Astrocyte (in vitro differentiated cells and primary cell): ENCODE results near the gene LRRTM4. TPM values are rescaled to one million over a fixed set of nuclear protein-coding genes. Genes with fewer than 3 reads are reported as not detected.
"Not testable (repeated sequence)": the region's sequence is repeated elsewhere in the genome, so short reads cannot be mapped to it uniquely, and the experiment has no call there.

Source experiments
- DNase-seq: peaks from one replicate; pipeline ENCODE4 v3.0.0-alpha.2; 2010; ENCODE audit warnings: low read depth
- FAIRE-seq: peaks from 2 replicates; lab custom pipeline; 2011; peaks lifted over from hg19 to GRCh38; lab: Jason Lieb, UNC
- H2AFZ ChIP-seq: 2 replicates; pipeline ENCODE4 v1.6.0; 2012; ENCODE audit warnings: low read depth, low read length, inconsistent platforms
- H3K27ac ChIP-seq: 2 replicates; pipeline ENCODE4 v1.5.1; 2011; ENCODE audit warnings: low read depth, low read length, inconsistent platforms
- H3K27me3 ChIP-seq: 2 replicates; pipeline ENCODE4 v1.6.0; 2011; ENCODE audit warnings: low read length, inconsistent platforms; ENCODE audit not compliant: insufficient read depth
- H3K36me3 ChIP-seq: 2 replicates; pipeline ENCODE4 v1.5.1; 2011; ENCODE audit warnings: low read length, inconsistent platforms; ENCODE audit not compliant: insufficient read depth
- H3K4me1 ChIP-seq: 2 replicates; pipeline ENCODE4 v1.5.1; 2011; ENCODE audit warnings: low read length, inconsistent platforms; ENCODE audit not compliant: insufficient read depth
- H3K4me2 ChIP-seq: 2 replicates; pipeline ENCODE4 v1.6.0; 2012; ENCODE audit warnings: low read length, inconsistent platforms
- H3K4me3 ChIP-seq: 2 replicates; pipeline ENCODE4 v1.5.1; 2011; ENCODE audit warnings: low read depth, mild to moderate bottlenecking, low read length, inconsistent platforms; ENCODE audit not compliant: insufficient read depth
- H3K79me2 ChIP-seq: 2 replicates; pipeline ENCODE4 v1.6.0; 2012; ENCODE audit warnings: mild to moderate bottlenecking, low read length, inconsistent platforms; ENCODE audit not compliant: insufficient read depth
- H3K9ac ChIP-seq: 2 replicates; pipeline ENCODE4 v1.6.0; 2012; ENCODE audit warnings: mild to moderate bottlenecking, low read length, inconsistent platforms
- H3K9me3 ChIP-seq: 2 replicates; pipeline ENCODE4 v1.5.1; 2012; ENCODE audit warnings: low read depth, mild to moderate bottlenecking, low read length, inconsistent platforms; ENCODE audit not compliant: insufficient read depth
- H4K20me1 ChIP-seq: 2 replicates; pipeline ENCODE4 v1.6.0; 2012; ENCODE audit warnings: low read length, inconsistent platforms; ENCODE audit not compliant: insufficient read depth
- H3K27ac Mint-ChIP-seq: one replicate; pipeline ENCODE4 v1.8.0; 2021; ENCODE audit warnings: mild to moderate bottlenecking, mixed read lengths; ENCODE audit not compliant: unreplicated experiment
- H3K27me3 Mint-ChIP-seq: one replicate; pipeline ENCODE4 v1.8.0; 2021; ENCODE audit warnings: low read depth, mixed read lengths; ENCODE audit not compliant: unreplicated experiment
- H3K36me3 Mint-ChIP-seq: one replicate; pipeline ENCODE4 v1.8.0; 2021; ENCODE audit warnings: low read depth, mixed read lengths; ENCODE audit not compliant: unreplicated experiment
- H3K4me1 Mint-ChIP-seq: one replicate; pipeline ENCODE4 v1.8.0; 2021; ENCODE audit warnings: low read depth, mixed read lengths; ENCODE audit not compliant: unreplicated experiment
- H3K4me3 Mint-ChIP-seq: one replicate; pipeline ENCODE4 v1.8.0; 2021; ENCODE audit warnings: mild to moderate bottlenecking, moderate library complexity, mixed read lengths; ENCODE audit not compliant: unreplicated experiment
- H3K9me3 Mint-ChIP-seq: one replicate; pipeline ENCODE4 v1.8.0; 2021; ENCODE audit warnings: mild to moderate bottlenecking, mixed read lengths; ENCODE audit not compliant: unreplicated experiment
- EZH2 ChIP-seq: IDR thresholded peaks from 2 replicates; pipeline ENCODE4 v1.6.1; 2012; ENCODE audit warnings: mild to moderate bottlenecking, low read length, inconsistent platforms; ENCODE audit not compliant: insufficient read depth
- total RNA-seq: library from RNA; stranded (reverse); gene quantifications from 2 replicates; pipeline ENCODE4 v1.2.1, GENCODE V29; 2021
- TF ChIP-seq, protein P1 (sequence below): IDR thresholded peaks from 2 replicates; pipeline ENCODE4 v1.5.1; 2011; ENCODE audit warnings: low read depth, mild to moderate bottlenecking, inconsistent platforms, low read length, moderate library complexity; ENCODE audit not compliant: insufficient read depth

The LRRTM4 gene
- total RNA-seq, 1 donor from 2014 or later, result 0.59 TPM

DNA sequence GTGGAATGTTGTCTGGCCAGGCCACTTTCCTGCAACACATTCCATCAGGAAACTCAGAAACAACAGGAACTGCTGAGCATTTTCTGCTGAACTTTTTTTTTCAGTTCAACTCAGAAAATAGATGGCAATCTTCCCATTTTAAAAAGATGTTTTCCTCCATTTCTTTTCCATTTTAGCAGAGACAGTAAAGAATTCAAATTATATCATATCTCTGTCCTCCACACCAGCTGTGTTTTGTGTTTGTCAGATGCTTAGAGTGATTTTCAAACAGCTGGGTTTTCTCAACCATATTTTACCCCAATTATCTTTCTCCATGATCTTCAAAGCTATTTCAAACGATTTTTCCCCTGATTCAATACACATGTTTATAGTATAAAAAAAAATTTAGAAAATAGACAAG lies 713.4 kb downstream of the LRRTM4 start:
- no peak overlapping the region for H3K9ac ChIP-seq
- H4K20me1 ChIP-seq, result no peaks in the 10 kb centered on the region
- no peaks in the 10 kb centered on the region for H3K79me2 ChIP-seq
- Mint-ChIP-seq H3K4me1 (peaks cover 6% of the 10 kb centered on the region), H3K36me3 (no peaks in the 10 kb centered on the region), H3K4me3 (no peak overlapping the region), H3K27me3 (no peaks in the 10 kb centered on the region), H3K27ac (no peak overlapping the region), H3K9me3 (peaks cover 2% of the 10 kb centered on the region)
- H3K9me3 ChIP-seq, result no peaks in the 10 kb centered on the region
- H3K4me2 ChIP-seq, result no peak overlapping the region
- no peak for TF ChIP-seq EZH2
- TF ChIP-seq, protein P1, sequence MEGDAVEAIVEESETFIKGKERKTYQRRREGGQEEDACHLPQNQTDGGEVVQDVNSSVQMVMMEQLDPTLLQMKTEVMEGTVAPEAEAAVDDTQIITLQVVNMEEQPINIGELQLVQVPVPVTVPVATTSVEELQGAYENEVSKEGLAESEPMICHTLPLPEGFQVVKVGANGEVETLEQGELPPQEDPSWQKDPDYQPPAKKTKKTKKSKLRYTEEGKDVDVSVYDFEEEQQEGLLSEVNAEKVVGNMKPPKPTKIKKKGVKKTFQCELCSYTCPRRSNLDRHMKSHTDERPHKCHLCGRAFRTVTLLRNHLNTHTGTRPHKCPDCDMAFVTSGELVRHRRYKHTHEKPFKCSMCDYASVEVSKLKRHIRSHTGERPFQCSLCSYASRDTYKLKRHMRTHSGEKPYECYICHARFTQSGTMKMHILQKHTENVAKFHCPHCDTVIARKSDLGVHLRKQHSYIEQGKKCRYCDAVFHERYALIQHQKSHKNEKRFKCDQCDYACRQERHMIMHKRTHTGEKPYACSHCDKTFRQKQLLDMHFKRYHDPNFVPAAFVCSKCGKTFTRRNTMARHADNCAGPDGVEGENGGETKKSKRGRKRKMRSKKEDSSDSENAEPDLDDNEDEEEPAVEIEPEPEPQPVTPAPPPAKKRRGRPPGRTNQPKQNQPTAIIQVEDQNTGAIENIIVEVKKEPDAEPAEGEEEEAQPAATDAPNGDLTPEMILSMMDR, result no peak
- no peak overlapping the region for H3K27ac ChIP-seq
- H2AFZ ChIP-seq, result no peak overlapping the region
- H3K4me3 ChIP-seq, result no peak overlapping the region
- DNase-seq (no peak), FAIRE-seq (no peak)
- H3K27me3 ChIP-seq, result no peaks in the 10 kb centered on the region
- no peaks in the 10 kb centered on the region for H3K36me3 ChIP-seq
- no peaks in the 10 kb centered on the region for H3K4me1 ChIP-seq

DNA sequence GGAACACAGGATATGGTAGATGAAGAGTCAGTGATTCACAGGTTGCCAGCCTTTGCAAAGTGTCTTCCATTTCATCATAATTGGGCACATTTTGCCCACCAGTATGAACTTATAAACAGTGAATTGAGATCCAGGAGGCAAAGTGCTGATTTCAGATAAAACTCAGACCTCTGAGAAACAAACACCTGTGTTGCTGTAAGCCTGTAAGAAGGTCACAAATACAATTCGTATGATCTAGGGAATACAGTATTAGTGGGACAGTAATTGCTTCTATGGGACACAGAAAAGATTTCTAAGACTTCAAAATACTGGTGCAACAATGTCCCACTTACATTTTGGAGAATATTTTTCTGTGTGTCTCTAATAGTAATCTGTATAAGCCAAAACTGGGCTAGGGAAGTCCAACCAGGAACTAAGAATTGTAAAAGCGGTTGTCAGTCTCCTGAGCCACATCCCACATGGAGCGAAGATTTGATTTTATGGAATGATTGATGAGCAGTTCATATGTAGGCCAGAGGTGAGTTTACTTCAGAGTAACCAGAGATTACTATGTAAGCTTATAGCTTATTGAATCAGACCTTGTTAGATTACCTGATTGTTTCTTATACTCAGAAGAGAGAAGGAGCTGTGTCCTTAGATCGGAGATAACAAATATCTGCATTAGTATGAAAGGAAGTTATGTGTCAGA lies 728.4 kb downstream of the LRRTM4 start:
- FAIRE-seq (no peak), DNase-seq (no peak)
- Mint-ChIP-seq H3K27ac (no peak overlapping the region), H3K4me1 (no peaks in the 10 kb centered on the region), H3K9me3 (peaks cover 5% of the 10 kb centered on the region), H3K27me3 (peaks cover 3% of the 10 kb centered on the region), H3K4me3 (no peak overlapping the region), H3K36me3 (no peaks in the 10 kb centered on the region)
- H2AFZ ChIP-seq, result no peak overlapping the region
- H3K9ac ChIP-seq, result no peak overlapping the region
- no peak overlapping the region for H3K4me3 ChIP-seq
- no peak for TF ChIP-seq EZH2
- TF ChIP-seq, protein P1, result no peak
- H3K4me2 ChIP-seq, result no peak overlapping the region
- no peaks in the 10 kb centered on the region for H4K20me1 ChIP-seq
- no peak overlapping the region for H3K27ac ChIP-seq
- H3K27me3 ChIP-seq, result no peaks in the 10 kb centered on the region
- H3K9me3 ChIP-seq, result no peaks in the 10 kb centered on the region
- H3K79me2 ChIP-seq, result no peaks in the 10 kb centered on the region
- H3K36me3 ChIP-seq, result no peaks in the 10 kb centered on the region
- H3K4me1 ChIP-seq, result no peaks in the 10 kb centered on the region

- not testable (repeated sequence) for H3K9me3 Mint-ChIP-seq, H3K9me3 ChIP-seq, H3K27me3 Mint-ChIP-seq, DNase-seq, H3K36me3 ChIP-seq, H2AFZ ChIP-seq, H3K79me2 ChIP-seq, FAIRE-seq, H3K4me1 Mint-ChIP-seq, H3K27ac Mint-ChIP-seq, H3K27ac ChIP-seq, H4K20me1 ChIP-seq, H3K4me3 Mint-ChIP-seq, H3K4me2 ChIP-seq, H3K36me3 Mint-ChIP-seq, H3K4me3 ChIP-seq, H3K4me1 ChIP-seq, H3K27me3 ChIP-seq, H3K9ac ChIP-seq
These were observed 740.9 kb downstream of the LRRTM4 start for GRCh38 chr2:76781313-76781712.
